Adrenal gland (tissue), 5 donors: Measurements from ENCODE around the gene NLRP3.

ENCODE experiments used
- POLR2A ChIP-seq, 2 donors: fragments of 450-650 bp; IDR thresholded peaks; one replicate each; pipeline ENCODE4 v1.6.1; 2017; ENCODE audit warnings: antibody characterized with exemption in 2 of 2, mild to moderate bottlenecking in 2 of 2, moderate library complexity in 1 of 2
- TF ChIP-seq, protein P1 (sequence below), 6 experiments: fragments of 450-650 bp in 4 of 6; fragments of 200-600 bp in 2 of 6; sonication (generic) in 1 of 6; IDR thresholded peaks; 1 replicate in 5 of 6; 2 replicates in 1 of 6; pipeline versions ENCODE4 v1.5.1 to v1.8.0; 2016 to 2021; ENCODE audit warnings: antibody characterized with exemption in 6 of 6, mild to moderate bottlenecking in 2 of 6, moderate library complexity in 1 of 6
- donor health status: DM: no; HTN: no; CAD: no.

DNA sequence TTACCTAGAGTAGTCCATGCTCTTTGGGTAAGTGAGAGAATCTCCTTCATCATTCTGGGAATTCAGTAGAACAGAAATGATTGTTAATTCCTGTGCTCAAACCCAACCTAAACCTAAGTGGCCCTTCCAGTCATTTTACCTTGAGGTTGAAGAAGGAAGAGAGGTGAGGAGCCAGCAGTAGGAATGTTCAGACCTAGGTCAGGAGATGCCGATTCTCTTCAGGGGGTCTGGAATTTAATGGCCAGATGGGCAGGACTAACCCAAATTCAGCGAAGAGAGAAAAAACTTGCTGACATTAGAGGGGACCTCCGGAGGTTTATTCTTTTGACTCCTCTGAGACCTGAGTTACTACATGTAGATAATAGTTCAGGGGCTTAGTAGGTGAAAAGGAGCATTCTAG, 58.4 kb downstream of the NLRP3 start:
- TF ChIP-seq POLR2A (IDR thresholded peaks at IDR 0.05) = no peak
- TF ChIP-seq, protein P1, sequence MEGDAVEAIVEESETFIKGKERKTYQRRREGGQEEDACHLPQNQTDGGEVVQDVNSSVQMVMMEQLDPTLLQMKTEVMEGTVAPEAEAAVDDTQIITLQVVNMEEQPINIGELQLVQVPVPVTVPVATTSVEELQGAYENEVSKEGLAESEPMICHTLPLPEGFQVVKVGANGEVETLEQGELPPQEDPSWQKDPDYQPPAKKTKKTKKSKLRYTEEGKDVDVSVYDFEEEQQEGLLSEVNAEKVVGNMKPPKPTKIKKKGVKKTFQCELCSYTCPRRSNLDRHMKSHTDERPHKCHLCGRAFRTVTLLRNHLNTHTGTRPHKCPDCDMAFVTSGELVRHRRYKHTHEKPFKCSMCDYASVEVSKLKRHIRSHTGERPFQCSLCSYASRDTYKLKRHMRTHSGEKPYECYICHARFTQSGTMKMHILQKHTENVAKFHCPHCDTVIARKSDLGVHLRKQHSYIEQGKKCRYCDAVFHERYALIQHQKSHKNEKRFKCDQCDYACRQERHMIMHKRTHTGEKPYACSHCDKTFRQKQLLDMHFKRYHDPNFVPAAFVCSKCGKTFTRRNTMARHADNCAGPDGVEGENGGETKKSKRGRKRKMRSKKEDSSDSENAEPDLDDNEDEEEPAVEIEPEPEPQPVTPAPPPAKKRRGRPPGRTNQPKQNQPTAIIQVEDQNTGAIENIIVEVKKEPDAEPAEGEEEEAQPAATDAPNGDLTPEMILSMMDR (IDR thresholded peaks at IDR 0.05) = no peak
